Measurements from ENCODE around the gene PDCL2. TPM values are rescaled to one million over a fixed set of nuclear protein-coding genes. Genes with fewer than 3 reads are reported as not detected.

The PDCL2 gene
- not detected in 2 replicates for polyA plus RNA-seq (2011; rRNA removed)
- polyA minus RNA-seq (2011; rRNA and poly(A)+ RNA removed), result not detected in 2 replicates

- Histone ChIP-seq H3K4me3 (ENCODE audit: low read depth, low read length) (no peak within 1 kb of the TSS), H3K9me3 (ENCODE audit: control insufficient read depth, insufficient read depth, low read length) (peaks cover 4% of the 10 kb centered on the region; the same call in 1 of the 2 replicates), H3K27ac (ENCODE audit: low read depth, low read length) (no peak within 1 kb of the TSS), H3K27me3 (ENCODE audit: control insufficient read depth, insufficient read depth, low read length) (no peaks in the 10 kb centered on the region)
- no peak for DNase-seq (ENCODE audit: low read depth, low spot score)
- no peak for TF ChIP-seq CTCF (IDR thresholded peaks at IDR 0.05; ENCODE audit: low read depth, low read length)
- POLR2A ChIA-PET, result no interaction called here
- CTCF ChIA-PET, result no interaction called here
Measured at GRCh38 chr4:55592014-55592413, at the start of gene PDCL2. PDCL2 (minus strand) TSS chr4:55592245; CDS start chr4:55592109, 136 bp downstream.

GRCh38 chr4:55637272-55637820 lies 45.3 kb upstream of the PDCL2 start:
- no peak overlapping the region for H3K27ac ChIP-seq (ENCODE audit: low read depth, low read length)
- no peak for TF ChIP-seq CTCF (IDR thresholded peaks at IDR 0.05; ENCODE audit: low read depth, low read length)
- POLR2A ChIA-PET, result interaction anchor here (0.6 kb wide), 1 partner anchor 479 kb away, joined by 3 read pairs; no protein-coding TSS in a partner anchor
- peaks cover 29% of the 10 kb centered on the region for H3K27me3 ChIP-seq (ENCODE audit: control insufficient read depth, insufficient read depth, low read length)
- no peaks in the 10 kb centered on the region for H3K9me3 ChIP-seq (ENCODE audit: control insufficient read depth, insufficient read depth, low read length)
- CTCF ChIA-PET, result interaction anchor here (0.6 to 1.2 kb wide), 3 partner anchors 8 to 183 kb away, joined by 3 to 5 read pairs (median 3); no protein-coding TSS in a partner anchor
- no peak overlapping the region for H3K4me3 ChIP-seq (ENCODE audit: low read depth, low read length)
- DNase-seq (ENCODE audit: low read depth, low spot score), result no peak

GRCh38 chr4:55636656-55636999 lies 44.6 kb upstream of the PDCL2 start:
- DNase-seq (ENCODE audit: low read depth, low spot score), result no peak
- Histone ChIP-seq H3K9me3 (ENCODE audit: control insufficient read depth, insufficient read depth, low read length) (no peaks in the 10 kb centered on the region), H3K27me3 (ENCODE audit: control insufficient read depth, insufficient read depth, low read length) (peaks cover 29% of the 10 kb centered on the region), H3K4me3 (ENCODE audit: low read depth, low read length) (no peak overlapping the region), H3K27ac (ENCODE audit: low read depth, low read length) (no peak overlapping the region)
- ChIA-PET POLR2A (no interaction called here), CTCF (interaction anchor here (1.2 kb wide), 1 partner anchor 8 kb away, joined by 3 read pairs; no protein-coding TSS in a partner anchor)
- TF ChIP-seq CTCF (IDR thresholded peaks at IDR 0.05; ENCODE audit: low read depth, low read length), result no peak

- Histone ChIP-seq H3K27ac (ENCODE audit: low read depth, low read length) (no peak within 1 kb of the TSS), H3K27me3 (ENCODE audit: control insufficient read depth, insufficient read depth, low read length) (peaks cover 29% of the 10 kb centered on the region), H3K4me3 (ENCODE audit: low read depth, low read length) (peak within 1 kb of the TSS; percentile 20; the same call in 1 of the 2 replicates), H3K9me3 (ENCODE audit: control insufficient read depth, insufficient read depth, low read length) (no peaks in the 10 kb centered on the region)
- DNase-seq (ENCODE audit: low read depth, low spot score), result no peak
- no peak for TF ChIP-seq CTCF (IDR thresholded peaks at IDR 0.05; ENCODE audit: low read depth, low read length)
- ChIA-PET POLR2A (no interaction called here), CTCF (no interaction called here)
Measured at GRCh38 chr4:55635741-55636655, 44.0 kb upstream of the PDCL2 start, which contains the start of gene NMU. NMU (minus strand) TSS chr4:55636298; CDS start chr4:55636192, 106 bp downstream.
